Calu3 (cell line): ENCODE results near the gene CELSR2. TPM values are rescaled to one million over a fixed set of nuclear protein-coding genes. Genes with fewer than 3 reads are reported as not detected.

Source experiments
- BruUV-seq: library from RNA; stranded (reverse); fragments of 400-500 nt; replicated peaks from 2 replicates; lab custom pipeline; 2021; lab: Mats Ljungman, UMichigan
- CTCF ChIA-PET: fragments of 300-600 bp; sonication (Branson Sonifier 250); formaldehyde crosslinking; loops from one replicate; lab custom pipeline; 2022; ENCODE audit warnings: antibody characterized with exemption; lab: Charles Lee
- DNase-seq: peaks from one replicate; pipeline ENCODE4 v3.0.0; 2022
- H3K27ac Mint-ChIP-seq: one replicate; pipeline ENCODE4 v1.8.0; 2022; ENCODE audit warnings: mixed read lengths; ENCODE audit not compliant: unreplicated experiment
- H3K27me3 Mint-ChIP-seq: one replicate; pipeline ENCODE4 v1.8.0; 2022; ENCODE audit warnings: mixed read lengths; ENCODE audit not compliant: unreplicated experiment
- H3K36me3 Mint-ChIP-seq: one replicate; pipeline ENCODE4 v1.8.0; 2022; ENCODE audit warnings: mild to moderate bottlenecking, moderate library complexity, mixed read lengths; ENCODE audit not compliant: insufficient read depth, unreplicated experiment
- H3K4me1 Mint-ChIP-seq: one replicate; pipeline ENCODE4 v1.8.0; 2022; ENCODE audit warnings: mild to moderate bottlenecking, low read depth, mixed read lengths; ENCODE audit not compliant: unreplicated experiment
- H3K4me3 Mint-ChIP-seq: one replicate; pipeline ENCODE4 v1.8.0; 2022; ENCODE audit warnings: mild to moderate bottlenecking, low read depth, moderate library complexity, mixed read lengths; ENCODE audit not compliant: unreplicated experiment
- H3K9me3 Mint-ChIP-seq: one replicate; pipeline ENCODE4 v1.8.0; 2022; ENCODE audit warnings: low read depth, mixed read lengths; ENCODE audit not compliant: unreplicated experiment
- CTCF ChIP-seq: fragments of 200-600 bp; IDR thresholded peaks from one replicate; pipeline ENCODE4 v1.8.0; 2022; ENCODE audit warnings: antibody characterized with exemption; ENCODE audit not compliant: unreplicated experiment
- intact Hi-C: fragments of 100-400 bp; cut with micrococcal nuclease; formaldehyde crosslinking; loops from one replicate; pipeline ENCODE4 v1.10.0; 2022; ENCODE audit not compliant: unreplicated experiment
- total RNA-seq: library from RNA; stranded (reverse); gene quantifications from 2 replicates; pipeline ENCODE4 v1.2.3, GENCODE V29; 2022

Gene CELSR2
- total RNA-seq, 1 experiment from 2014 or later: 5.3 TPM

- intact Hi-C loops: no loop called here
- no peak for TF ChIP-seq CTCF
- CTCF ChIA-PET: no interaction called here
- peaks cover 14% of the 10 kb centered on the region for H3K4me1 Mint-ChIP-seq
- no peak overlapping the region for H3K27ac Mint-ChIP-seq
- BruUV-seq: no TSS peak
- DNase-seq: no peak
- H3K9me3 Mint-ChIP-seq: no peaks in the 10 kb centered on the region
- no peaks in the 10 kb centered on the region for H3K27me3 Mint-ChIP-seq
- H3K4me3 Mint-ChIP-seq: no peak overlapping the region
- peaks cover 5% of the 10 kb centered on the region for H3K36me3 Mint-ChIP-seq
These were observed 5.8 kb downstream of the CELSR2 start for GRCh38 chr1:109255097-109255651.

- no peak for DNase-seq
These were observed 6.3 kb downstream of the CELSR2 start for GRCh38 chr1:109255678-109256077.

GRCh38 chr1:109256085-109256484 is 6.7 kb downstream of the CELSR2 start:
- H3K27ac Mint-ChIP-seq: no peak overlapping the region
- peaks cover 5% of the 10 kb centered on the region for H3K36me3 Mint-ChIP-seq
- H3K4me1 Mint-ChIP-seq: peaks cover 14% of the 10 kb centered on the region
- no TSS peak for BruUV-seq
- no peak overlapping the region for H3K4me3 Mint-ChIP-seq
- CTCF ChIA-PET: no interaction called here
- intact Hi-C loops: no loop called here
- DNase-seq: no peak
- TF ChIP-seq CTCF: no peak
- no peaks in the 10 kb centered on the region for H3K9me3 Mint-ChIP-seq
- no peaks in the 10 kb centered on the region for H3K27me3 Mint-ChIP-seq

More at GRCh38 chr1:109255678-109256077, 6.3 kb downstream of the CELSR2 start:
- intact Hi-C loops: no loop called here
- no peak for TF ChIP-seq CTCF
- Mint-ChIP-seq H3K4me3 (no peak overlapping the region), H3K4me1 (peaks cover 14% of the 10 kb centered on the region), H3K9me3 (no peaks in the 10 kb centered on the region), H3K27ac (no peak overlapping the region), H3K27me3 (no peaks in the 10 kb centered on the region), H3K36me3 (peaks cover 5% of the 10 kb centered on the region)
- CTCF ChIA-PET: no interaction called here
- no TSS peak for BruUV-seq

GRCh38 chr1:109256971-109257681 is 7.8 kb downstream of the CELSR2 start:
- DNase-seq: no peak
- CTCF ChIA-PET: interaction anchor here (0.7 to 0.9 kb wide), 3 partner anchors 56 to 142 kb away, joined by 3 to 7 read pairs (median 3); no protein-coding TSS in a partner anchor
- Mint-ChIP-seq H3K27me3 (no peaks in the 10 kb centered on the region), H3K4me3 (no peak overlapping the region), H3K36me3 (peaks cover 5% of the 10 kb centered on the region), H3K9me3 (no peaks in the 10 kb centered on the region), H3K4me1 (peaks cover 14% of the 10 kb centered on the region), H3K27ac (no peak overlapping the region)
- no peak for TF ChIP-seq CTCF
- intact Hi-C loops: no loop called here
- BruUV-seq: no TSS peak
